Measurements from ENCODE around the gene CXXC5.

The CXXC5 gene

DNA sequence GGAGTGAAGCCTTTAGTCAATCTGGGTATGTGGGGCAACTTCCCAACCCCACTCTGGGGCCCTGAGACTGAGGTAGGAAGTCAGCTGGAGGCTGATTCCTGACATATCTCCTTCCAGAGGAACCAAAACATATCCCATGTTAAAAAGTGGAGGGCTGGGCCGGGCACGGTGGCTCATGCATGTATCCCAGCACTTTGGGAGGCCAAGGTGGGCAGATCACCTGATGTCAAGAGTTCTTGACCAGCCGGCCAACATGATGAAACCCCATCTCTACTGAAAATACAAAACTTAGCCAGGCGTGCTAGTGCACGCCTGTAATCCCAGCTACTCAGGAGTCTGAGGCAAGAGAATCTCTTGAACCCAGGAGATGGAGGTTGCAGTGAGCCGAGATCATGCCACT, 44.0 kb downstream of the CXXC5 start:
- Mint-ChIP-seq H3K4me1 (ENCODE audit: low read depth) (peaks cover 2% of the 10 kb centered on the region), H3K27me3 (ENCODE audit: low read depth) (peaks cover 28% of the 10 kb centered on the region), H3K27ac (no peak overlapping the region), H3K9me3 (no peaks in the 10 kb centered on the region), H3K36me3 (ENCODE audit: low read depth) (no peaks in the 10 kb centered on the region), H3K4me3 (no peak overlapping the region)

DNA sequence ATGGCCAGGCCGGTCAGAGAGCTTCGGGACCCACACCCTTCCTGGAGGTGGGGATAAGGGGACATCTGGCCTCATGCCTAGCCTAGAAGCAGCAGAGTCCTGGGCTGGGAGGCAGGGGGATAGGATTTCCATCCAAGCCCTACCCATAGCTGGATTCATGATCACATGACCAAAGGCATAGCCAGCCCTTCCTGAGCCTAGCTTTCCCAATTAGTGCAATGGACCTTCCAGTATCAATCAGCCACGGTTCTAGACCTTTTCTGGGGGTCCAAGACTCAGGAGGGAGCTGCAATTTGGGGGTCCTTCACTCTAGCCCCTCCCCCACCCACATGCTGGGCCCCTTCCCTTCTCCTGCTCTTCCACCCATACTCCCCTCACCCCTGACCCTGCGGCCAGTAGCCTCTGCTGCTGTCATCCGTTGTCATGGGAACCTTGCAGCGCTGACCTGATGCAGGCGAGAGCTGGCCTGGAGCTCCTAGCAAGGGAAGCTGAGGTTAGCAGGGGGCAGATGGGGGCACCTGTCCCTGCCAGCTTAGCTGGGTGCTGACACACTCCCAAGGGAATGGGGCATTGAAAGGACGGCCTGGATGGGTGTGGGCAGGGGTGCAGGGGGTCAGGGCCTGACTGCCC, 44.6 kb downstream of the CXXC5 start:
- no peaks in the 10 kb centered on the region for H3K36me3 Mint-ChIP-seq (ENCODE audit: low read depth)
- H3K4me1 Mint-ChIP-seq (ENCODE audit: low read depth), result peaks cover 2% of the 10 kb centered on the region
- H3K27me3 Mint-ChIP-seq (ENCODE audit: low read depth), result peaks cover 30% of the 10 kb centered on the region
- H3K27ac Mint-ChIP-seq, result no peak overlapping the region
- no peaks in the 10 kb centered on the region for H3K9me3 Mint-ChIP-seq
- no peak overlapping the region for H3K4me3 Mint-ChIP-seq

DNA sequence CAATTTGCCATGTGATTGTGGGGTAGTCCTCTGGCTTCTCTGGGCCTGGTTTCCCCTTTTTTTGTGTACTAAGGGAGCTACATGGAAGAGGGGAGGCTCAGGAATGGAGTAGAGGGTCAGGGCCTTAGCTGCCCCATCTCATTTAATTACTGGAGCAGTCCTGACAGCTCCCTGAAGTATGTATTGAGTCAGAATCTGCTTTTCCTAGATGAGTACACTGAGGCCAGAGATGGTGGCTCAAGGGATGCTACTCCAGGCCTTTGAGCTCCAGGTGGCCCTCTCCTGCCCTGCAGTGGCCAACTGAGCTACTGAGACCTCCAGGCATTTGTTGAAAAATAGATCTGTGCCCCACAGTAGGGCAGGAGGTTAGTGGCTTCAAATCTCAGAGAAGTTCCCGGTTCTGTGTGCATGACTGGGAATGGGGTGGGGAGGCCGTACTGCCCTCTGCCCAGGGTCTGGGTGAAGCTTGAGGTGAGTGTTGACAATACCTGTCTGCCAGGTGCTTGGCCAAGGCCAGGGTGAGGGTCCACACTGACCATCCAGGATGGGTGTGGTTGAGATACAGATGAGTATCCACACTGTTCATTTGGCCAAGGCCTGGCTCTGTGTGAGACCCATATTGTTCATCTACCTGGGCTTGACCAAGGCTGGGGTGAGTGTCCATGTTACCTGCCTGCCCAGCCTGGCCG, 45.7 kb downstream of the CXXC5 start:
- no peak overlapping the region for H3K4me3 Mint-ChIP-seq
- H3K4me1 Mint-ChIP-seq (ENCODE audit: low read depth), result peaks cover 2% of the 10 kb centered on the region
- no peaks in the 10 kb centered on the region for H3K36me3 Mint-ChIP-seq (ENCODE audit: low read depth)
- H3K27me3 Mint-ChIP-seq (ENCODE audit: low read depth), result peaks cover 38% of the 10 kb centered on the region
- no peaks in the 10 kb centered on the region for H3K9me3 Mint-ChIP-seq
- no peak overlapping the region for H3K27ac Mint-ChIP-seq

DNA sequence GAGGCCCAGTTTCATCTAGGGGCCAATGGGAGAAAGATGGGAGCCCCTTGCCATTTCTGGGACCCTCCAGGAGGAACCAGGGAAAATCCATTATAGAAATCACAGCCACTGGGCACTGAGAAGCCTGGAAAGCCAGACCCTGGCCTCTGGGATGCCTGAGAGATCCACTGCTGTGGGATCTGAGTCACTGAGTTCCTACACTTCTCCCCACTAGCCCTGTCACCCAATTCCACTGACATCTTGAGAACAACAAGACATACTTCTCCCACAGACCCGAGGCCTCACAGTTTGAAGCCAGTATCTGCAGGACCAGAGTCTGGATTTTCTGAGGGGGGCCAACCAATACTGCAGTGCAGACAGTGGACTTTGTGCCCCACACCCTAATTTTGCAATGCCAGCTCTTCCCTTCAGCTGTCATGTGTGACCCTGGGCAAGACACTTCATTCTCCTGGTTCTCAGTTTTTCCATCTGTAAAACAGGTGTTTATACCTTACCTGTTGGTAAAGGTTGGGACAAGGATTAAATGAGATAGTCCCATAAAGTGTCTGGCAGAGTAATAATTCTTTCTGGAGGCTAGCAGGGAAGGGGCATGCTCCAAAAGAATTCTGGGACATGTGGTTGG, 46.5 kb downstream of the CXXC5 start:
- no peak overlapping the region for H3K27ac Mint-ChIP-seq
- H3K4me1 Mint-ChIP-seq (ENCODE audit: low read depth), result peaks cover 2% of the 10 kb centered on the region
- no peaks in the 10 kb centered on the region for H3K9me3 Mint-ChIP-seq
- no peak overlapping the region for H3K4me3 Mint-ChIP-seq
- no peaks in the 10 kb centered on the region for H3K36me3 Mint-ChIP-seq (ENCODE audit: low read depth)
- peaks cover 41% of the 10 kb centered on the region for H3K27me3 Mint-ChIP-seq (ENCODE audit: low read depth)

DNA sequence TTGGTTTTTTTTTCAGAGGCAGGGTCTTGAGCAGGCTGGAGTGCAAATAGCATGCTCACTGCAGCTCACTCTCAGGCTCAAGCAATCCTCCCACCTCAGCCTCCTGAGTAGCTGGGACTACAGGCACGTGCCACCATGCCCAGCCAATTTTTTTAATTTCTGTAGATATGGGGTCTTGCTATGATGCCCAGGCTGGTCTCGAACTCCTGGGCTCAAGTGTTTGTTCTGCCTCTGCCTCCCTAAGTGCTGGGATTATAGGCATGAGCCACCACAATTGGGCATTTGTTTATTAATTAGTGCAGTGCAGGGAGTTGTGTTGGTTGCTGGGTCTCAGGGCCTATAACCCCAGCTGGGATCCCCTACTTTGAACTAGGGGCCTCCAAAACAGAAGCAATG, 47.0 kb downstream of the CXXC5 start:
- Mint-ChIP-seq H3K9me3 (no peaks in the 10 kb centered on the region), H3K36me3 (ENCODE audit: low read depth) (no peaks in the 10 kb centered on the region), H3K4me1 (ENCODE audit: low read depth) (peaks cover 2% of the 10 kb centered on the region), H3K27ac (no peak overlapping the region), H3K4me3 (no peak overlapping the region), H3K27me3 (ENCODE audit: low read depth) (peaks cover 42% of the 10 kb centered on the region)

DNA sequence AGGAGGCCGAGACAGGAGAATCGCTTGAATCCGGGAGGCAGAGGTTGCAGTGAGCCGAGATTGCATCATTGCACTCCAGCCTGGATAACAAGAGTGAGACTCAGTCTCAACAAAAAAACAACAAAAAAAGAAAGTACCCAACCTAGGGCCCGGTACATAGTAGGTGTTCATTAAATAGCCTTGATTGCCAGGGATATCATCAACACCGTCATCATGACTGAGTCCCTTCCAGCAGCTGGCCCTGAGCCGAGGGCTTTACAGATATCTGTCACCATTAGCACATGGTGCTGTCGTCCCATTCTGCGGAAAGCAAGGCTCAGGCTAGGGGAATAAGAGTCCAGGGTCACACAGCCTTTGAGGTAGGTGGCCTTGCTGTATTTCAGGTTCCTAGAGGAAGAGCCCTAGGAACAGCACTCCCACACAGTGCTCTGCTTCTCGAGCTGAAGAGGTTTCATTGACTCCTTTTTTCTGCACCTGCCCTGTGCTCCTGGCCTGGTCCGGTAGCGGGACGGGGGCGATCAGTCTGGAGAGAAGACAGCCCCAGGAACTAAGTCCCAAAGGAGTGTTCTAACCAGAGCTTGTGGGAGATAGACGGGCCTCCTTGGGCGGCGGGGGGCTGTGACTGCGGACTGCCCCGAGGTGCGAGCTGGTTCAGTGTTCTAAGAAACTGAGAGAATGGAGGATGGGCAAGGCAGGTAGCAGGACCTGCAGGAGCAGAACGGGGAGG, 48.2 kb downstream of the CXXC5 start:
- peaks cover 2% of the 10 kb centered on the region for H3K4me1 Mint-ChIP-seq (ENCODE audit: low read depth)
- no peaks in the 10 kb centered on the region for H3K36me3 Mint-ChIP-seq (ENCODE audit: low read depth)
- H3K9me3 Mint-ChIP-seq, result no peaks in the 10 kb centered on the region

DNA sequence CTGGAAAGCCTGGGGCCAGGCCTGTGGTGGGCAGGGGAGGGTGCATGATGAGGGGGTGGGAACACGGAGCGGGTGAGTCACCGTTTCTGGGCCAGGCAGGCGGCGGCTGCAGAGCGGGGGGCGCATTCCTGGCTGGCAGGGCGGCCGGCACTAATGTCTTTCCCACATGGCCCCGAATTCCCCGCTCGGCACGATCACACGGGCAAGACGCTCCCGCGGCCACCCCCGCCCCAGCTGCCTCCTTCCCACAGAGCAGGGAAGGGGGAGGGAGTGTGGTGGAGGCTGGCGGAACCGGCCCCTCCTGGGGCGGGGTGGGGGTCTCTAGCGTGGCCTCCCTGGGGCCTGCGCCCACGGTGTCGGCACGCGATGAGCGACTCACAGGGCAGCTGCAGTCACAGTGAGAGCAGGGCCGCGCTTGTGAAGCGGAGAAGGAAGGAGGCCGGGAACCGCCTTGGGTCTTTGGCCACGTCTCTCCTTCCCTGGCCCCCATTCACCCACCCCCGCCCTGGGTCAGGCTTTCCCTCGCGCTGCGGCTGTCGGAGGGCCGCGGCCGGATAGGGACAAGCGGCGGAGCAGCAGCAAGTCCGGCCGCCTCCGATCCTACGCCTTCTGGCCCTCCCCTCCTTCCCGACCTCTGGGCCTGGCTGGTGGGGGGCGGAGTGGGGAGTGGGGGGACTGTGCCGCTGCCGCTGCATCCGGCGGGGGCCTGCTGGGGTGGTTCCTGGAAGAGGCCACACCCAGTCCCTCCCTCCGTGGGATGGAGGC, 48.9 kb downstream of the CXXC5 start:
- peaks cover 48% of the 10 kb centered on the region for H3K27me3 Mint-ChIP-seq (ENCODE audit: low read depth)
- H3K4me3 Mint-ChIP-seq, result no peak overlapping the region
- H3K27ac Mint-ChIP-seq, result no peak overlapping the region
- H3K36me3 Mint-ChIP-seq (ENCODE audit: low read depth), result no peaks in the 10 kb centered on the region
- no peaks in the 10 kb centered on the region for H3K9me3 Mint-ChIP-seq
- H3K4me1 Mint-ChIP-seq (ENCODE audit: low read depth), result peaks cover 2% of the 10 kb centered on the region

More for the DNA sequence above, 48.2 kb downstream of the CXXC5 start:
- Mint-ChIP-seq H3K27ac (no peak overlapping the region), H3K27me3 (ENCODE audit: low read depth) (peaks cover 43% of the 10 kb centered on the region), H3K4me3 (peak overlapping the region; percentile 2)

DNA sequence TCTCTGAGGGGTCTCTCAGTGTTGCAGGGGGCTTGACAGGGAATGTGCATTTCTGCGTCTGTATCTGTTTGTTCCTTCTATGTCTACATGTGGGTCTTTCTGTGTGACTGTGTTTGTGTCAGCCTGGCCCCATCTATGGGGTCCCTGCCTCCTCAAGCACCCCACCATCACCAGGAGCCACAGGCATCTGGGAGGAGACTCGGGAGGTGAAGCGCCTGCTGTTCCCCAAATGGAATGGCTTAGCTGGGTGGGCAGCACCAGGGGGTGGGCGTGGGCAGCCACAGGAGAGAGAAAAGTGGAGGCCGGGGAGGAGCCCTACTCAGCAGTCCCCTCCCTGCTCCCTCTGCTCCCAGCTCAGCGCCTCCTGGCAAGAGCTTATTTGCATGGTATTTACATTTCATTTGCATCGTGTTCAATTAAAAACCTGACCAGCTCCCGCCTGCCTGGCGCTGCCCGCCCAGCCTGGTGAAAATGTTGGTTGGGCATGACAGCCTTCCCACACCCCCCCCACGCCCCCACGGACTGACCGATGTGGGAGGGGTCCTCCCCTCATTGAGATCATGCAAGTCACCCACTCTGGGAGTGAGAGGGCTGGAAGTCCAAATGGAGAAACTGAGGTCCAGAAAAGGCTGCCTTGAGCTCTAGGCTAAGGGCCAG, 50.5 kb downstream of the CXXC5 start:
- peaks cover 60% of the 10 kb centered on the region for H3K27me3 Mint-ChIP-seq (ENCODE audit: low read depth)
- no peak overlapping the region for H3K27ac Mint-ChIP-seq
- H3K4me3 Mint-ChIP-seq, result no peak overlapping the region
- H3K36me3 Mint-ChIP-seq (ENCODE audit: low read depth), result no peaks in the 10 kb centered on the region
- no peaks in the 10 kb centered on the region for H3K9me3 Mint-ChIP-seq
- peaks cover 2% of the 10 kb centered on the region for H3K4me1 Mint-ChIP-seq (ENCODE audit: low read depth)

DNA sequence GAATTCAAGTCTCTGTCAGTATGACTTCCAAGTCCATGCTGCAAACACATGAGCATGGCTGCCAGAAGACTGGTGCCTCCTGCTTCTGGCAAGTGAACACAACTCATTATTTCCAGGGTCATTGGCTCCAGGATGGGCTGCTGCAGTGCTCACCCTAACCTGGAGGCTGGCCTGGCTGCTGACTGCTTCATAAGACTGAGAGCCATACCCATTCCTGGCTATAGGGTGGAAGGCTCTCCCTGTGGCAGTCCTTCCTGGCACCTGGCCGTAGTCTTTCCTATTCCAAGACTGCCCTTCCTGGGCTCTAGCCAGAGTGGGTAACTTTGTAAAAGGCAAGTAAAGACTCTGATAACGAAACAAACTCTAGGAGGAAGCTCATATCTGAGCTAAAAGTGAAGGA, 51.2 kb downstream of the CXXC5 start:
- Mint-ChIP-seq H3K27ac (no peak overlapping the region), H3K27me3 (ENCODE audit: low read depth) (peaks cover 59% of the 10 kb centered on the region), H3K4me3 (no peak overlapping the region), H3K4me1 (ENCODE audit: low read depth) (peaks cover 2% of the 10 kb centered on the region), H3K9me3 (no peaks in the 10 kb centered on the region), H3K36me3 (ENCODE audit: low read depth) (no peaks in the 10 kb centered on the region)

DNA sequence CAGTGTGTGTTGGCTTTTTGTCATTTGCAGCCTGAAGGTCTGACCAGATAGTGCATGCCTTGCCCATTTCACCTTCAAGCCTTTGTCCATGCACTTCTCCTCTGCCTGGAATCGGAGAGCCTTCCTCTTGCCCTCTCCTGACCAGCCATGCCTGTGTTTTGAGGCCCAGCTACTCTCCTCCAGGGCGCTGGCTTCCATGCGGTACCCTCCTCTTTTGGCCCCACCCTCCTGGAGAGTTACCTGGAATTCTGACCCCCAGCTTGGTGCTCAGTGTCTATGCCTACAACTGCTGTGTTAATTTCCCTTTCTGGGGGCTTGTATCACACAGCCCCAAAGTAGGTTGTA, 52.5 kb downstream of the CXXC5 start:
- no peak overlapping the region for H3K4me3 Mint-ChIP-seq
- H3K9me3 Mint-ChIP-seq, result no peaks in the 10 kb centered on the region
- peaks cover 2% of the 10 kb centered on the region for H3K4me1 Mint-ChIP-seq (ENCODE audit: low read depth)
- H3K27me3 Mint-ChIP-seq (ENCODE audit: low read depth), result peaks cover 57% of the 10 kb centered on the region
- H3K27ac Mint-ChIP-seq, result no peak overlapping the region
- no peaks in the 10 kb centered on the region for H3K36me3 Mint-ChIP-seq (ENCODE audit: low read depth)

DNA sequence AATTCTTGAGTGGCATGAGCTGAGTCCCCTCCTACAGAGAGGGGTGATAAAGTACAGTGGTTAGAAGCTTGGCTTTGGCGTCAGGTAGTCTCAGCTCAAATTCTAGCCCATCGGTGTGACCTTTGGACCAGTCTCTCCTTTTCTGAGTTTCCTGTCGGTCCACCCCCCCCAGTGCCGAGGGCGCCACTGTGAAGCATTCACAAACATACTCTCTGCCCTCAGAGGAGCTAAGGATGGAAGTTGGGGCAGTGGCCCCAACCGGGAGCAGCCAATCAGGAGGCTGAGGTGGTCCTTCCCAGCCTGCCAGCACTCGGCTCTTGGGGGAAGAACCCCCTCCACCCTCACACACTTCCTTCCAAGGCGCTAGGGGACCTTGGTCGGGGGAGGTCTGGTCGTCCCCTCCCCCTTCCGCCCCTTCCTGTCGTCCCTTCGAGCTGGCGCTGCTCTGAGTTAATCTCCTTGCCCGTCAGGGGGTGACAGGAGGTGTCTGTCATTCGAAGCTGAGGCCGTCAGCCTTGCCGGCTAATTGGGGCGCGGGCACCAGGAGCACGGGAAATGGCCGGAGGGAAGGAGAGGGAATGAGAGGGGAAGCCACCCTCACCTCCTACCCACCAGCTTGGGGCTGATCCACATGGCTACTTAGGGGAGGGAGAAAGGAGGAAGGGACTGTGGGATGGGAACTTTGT, 53.0 kb downstream of the CXXC5 start:
- Mint-ChIP-seq H3K27me3 (ENCODE audit: low read depth) (peaks cover 55% of the 10 kb centered on the region), H3K9me3 (no peaks in the 10 kb centered on the region), H3K4me3 (no peak overlapping the region), H3K36me3 (ENCODE audit: low read depth) (no peaks in the 10 kb centered on the region), H3K4me1 (ENCODE audit: low read depth) (no peaks in the 10 kb centered on the region), H3K27ac (no peak overlapping the region)

DNA sequence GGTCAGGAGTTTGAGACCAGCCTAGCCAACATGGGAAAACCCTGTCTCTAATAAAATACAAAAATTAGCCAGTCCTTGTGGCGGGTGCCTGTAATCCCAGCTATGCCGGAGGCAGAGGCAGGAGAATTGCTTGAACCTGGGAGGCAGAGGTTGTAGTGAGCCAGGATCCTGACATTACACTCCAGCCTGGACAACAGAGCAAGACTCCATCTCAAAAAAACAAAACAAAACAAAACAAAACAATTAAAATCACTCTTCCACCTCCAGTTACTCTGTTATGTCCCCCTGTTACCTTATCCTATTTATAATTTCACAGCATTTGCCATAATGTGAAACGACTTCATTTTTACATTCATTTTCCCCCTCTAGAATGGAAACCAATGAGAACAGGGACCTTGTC, 54.4 kb downstream of the CXXC5 start:
- H3K27ac Mint-ChIP-seq, result no peak overlapping the region
- H3K4me3 Mint-ChIP-seq, result no peak overlapping the region
- H3K27me3 Mint-ChIP-seq (ENCODE audit: low read depth), result peaks cover 52% of the 10 kb centered on the region
- H3K36me3 Mint-ChIP-seq (ENCODE audit: low read depth), result no peaks in the 10 kb centered on the region
- H3K4me1 Mint-ChIP-seq (ENCODE audit: low read depth), result no peaks in the 10 kb centered on the region
- no peaks in the 10 kb centered on the region for H3K9me3 Mint-ChIP-seq

DNA sequence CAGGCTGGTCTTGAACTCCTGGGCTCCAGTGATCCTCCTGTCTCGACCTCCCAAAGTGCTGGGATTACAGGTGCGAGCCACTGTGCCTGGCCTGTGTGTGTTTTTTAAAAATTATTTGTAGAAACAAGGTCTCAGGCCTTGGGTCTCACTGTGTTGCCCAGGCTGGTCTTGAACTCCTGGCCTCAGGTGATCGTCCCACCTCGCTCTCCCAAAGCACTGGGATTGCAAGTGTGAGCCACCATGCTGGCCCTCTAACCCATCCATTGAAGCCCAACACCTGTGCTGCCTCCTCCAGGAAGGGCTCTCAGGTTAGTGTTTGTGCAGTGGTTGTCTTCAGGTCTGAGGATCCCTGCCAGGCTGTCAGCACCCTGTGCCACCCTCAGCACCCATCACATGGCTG, 56.6 kb downstream of the CXXC5 start:
- Mint-ChIP-seq H3K9me3 (no peaks in the 10 kb centered on the region), H3K27ac (no peak overlapping the region), H3K27me3 (ENCODE audit: low read depth) (peaks cover 51% of the 10 kb centered on the region), H3K4me3 (no peak overlapping the region), H3K4me1 (ENCODE audit: low read depth) (no peaks in the 10 kb centered on the region), H3K36me3 (ENCODE audit: low read depth) (no peaks in the 10 kb centered on the region)

Measured in T-helper 1 cell treated with Interleukin-12 subunit alpha and Interleukin-12 subunit beta and Interleukin-4 antibody, amounts not matched to agents 30 μg/mL and 1 μg/mL, for 36 hours (primary cell).